GM12878 (cell line): ENCODE data around the gene TRAFD1.

Source experiments
- CHD2 ChIP-seq: IDR thresholded peaks from 2 replicates; pipeline ENCODE4 v1.6.1; 2011; ENCODE audit warnings: low read depth, low read length, improper control_type of control experiment, borderline replicate concordance
- CTCF ChIP-seq, 3 experiments: IDR thresholded peaks in 2 of 3; conservative IDR thresholded peaks in 1 of 3; 2 replicates each; pipeline ENCODE4 v1.5.1; 2011; ENCODE audit warnings: low read depth in 3 of 3, low read length in 3 of 3, mild to moderate bottlenecking in 3 of 3, control low read depth in 2 of 3, moderate library complexity in 2 of 3, inconsistent platforms in 1 of 3, mixed read lengths in 1 of 3; ENCODE audit not compliant: control insufficient read depth in 2 of 3, insufficient read depth in 1 of 3; ENCODE audit errors: extremely low read depth in 1 of 3
- NFIC ChIP-seq: IDR thresholded peaks from 2 replicates; pipeline ENCODE4 v1.6.1; 2012; ENCODE audit warnings: low read depth, mild to moderate bottlenecking, inconsistent platforms, low read length, moderate library complexity
- ZNF24 ChIP-seq: fragments of 450-650 bp; IDR thresholded peaks from 2 replicates; pipeline ENCODE4 v1.6.1; 2017; ENCODE audit warnings: antibody characterized with exemption, mild to moderate bottlenecking
- ZNF274 ChIP-seq: IDR thresholded peaks from one replicate; pipeline ENCODE4 v1.8.0; 2011; ENCODE audit not compliant: insufficient read length, insufficient read depth

DNA sequence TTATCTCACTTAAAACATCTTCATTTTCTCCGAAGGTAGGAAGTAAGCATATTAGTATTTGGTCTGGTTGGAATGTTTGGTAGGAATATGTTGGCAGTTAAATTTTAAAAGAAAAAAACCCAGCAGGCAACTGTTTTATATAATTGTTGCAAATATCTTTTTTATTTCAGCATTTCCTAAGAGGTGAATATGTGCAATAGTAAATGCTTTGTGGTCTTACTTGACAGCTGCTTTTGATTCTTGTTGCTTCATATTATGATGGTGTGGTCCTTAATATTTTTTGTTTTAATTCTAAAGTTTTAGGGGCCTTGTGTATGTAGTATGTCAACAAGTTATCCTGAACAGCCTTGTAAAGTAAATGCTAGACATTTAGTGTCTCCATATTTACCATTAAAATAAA, 6.3 kb downstream of the TRAFD1 start:
- TF ChIP-seq ZNF274 (no peak), NFIC (no peak), CTCF (IDR thresholded peaks at IDR 0.05 in 2 of 3, conservative IDR thresholded peaks at IDR 0.05 in 1 of 3; ENCODE audit: control insufficient read depth in 2 of 3, extremely low read depth in 1 of 3, insufficient read depth in 1 of 3, low read depth in 3 of 3, low read length in 3 of 3) (no peak), ZNF24 (no peak), CHD2 (no peak)
